Mammary epithelial cell (primary cell): Measurements from ENCODE around the gene DSCAM.

ENCODE experiments used
- EZH2 ChIP-seq: IDR thresholded peaks from 2 replicates; pipeline ENCODE4 v1.6.1; 2012; ENCODE audit warnings: low read length, inconsistent platforms, borderline replicate concordance
- TF ChIP-seq, protein P1 (sequence below), 2 donors: IDR thresholded peaks in 1 of 2; conservative IDR thresholded peaks in 1 of 2; 2 replicates each; pipeline ENCODE4 v1.5.1; 2011 to 2012; ENCODE audit warnings: inconsistent platforms in 2 of 2, low read length in 2 of 2, mild to moderate bottlenecking in 2 of 2, control low read depth in 1 of 2, low read depth in 1 of 2; ENCODE audit not compliant: insufficient read depth in 1 of 2; ENCODE audit errors: extremely low read depth in 1 of 2

DNA sequence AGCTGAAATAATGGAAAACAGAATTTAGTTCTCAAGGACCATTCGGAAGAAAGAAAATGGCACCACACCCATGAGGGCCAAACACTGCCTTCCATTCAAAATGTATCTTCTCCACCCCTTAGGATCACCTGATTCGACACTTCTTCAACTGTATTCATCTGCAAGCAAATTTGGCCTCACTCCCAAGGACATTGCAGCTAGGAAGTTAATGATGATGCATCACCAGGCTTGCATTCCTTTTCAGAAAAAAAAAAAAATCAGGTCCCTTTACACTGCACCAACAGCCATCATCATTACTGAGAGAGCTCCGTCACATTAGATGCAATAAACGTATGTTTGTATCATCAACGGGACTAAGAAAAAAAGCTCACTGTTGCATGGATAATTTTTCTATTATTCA is 611.4 kb downstream of the DSCAM start:
- TF ChIP-seq, protein P1, sequence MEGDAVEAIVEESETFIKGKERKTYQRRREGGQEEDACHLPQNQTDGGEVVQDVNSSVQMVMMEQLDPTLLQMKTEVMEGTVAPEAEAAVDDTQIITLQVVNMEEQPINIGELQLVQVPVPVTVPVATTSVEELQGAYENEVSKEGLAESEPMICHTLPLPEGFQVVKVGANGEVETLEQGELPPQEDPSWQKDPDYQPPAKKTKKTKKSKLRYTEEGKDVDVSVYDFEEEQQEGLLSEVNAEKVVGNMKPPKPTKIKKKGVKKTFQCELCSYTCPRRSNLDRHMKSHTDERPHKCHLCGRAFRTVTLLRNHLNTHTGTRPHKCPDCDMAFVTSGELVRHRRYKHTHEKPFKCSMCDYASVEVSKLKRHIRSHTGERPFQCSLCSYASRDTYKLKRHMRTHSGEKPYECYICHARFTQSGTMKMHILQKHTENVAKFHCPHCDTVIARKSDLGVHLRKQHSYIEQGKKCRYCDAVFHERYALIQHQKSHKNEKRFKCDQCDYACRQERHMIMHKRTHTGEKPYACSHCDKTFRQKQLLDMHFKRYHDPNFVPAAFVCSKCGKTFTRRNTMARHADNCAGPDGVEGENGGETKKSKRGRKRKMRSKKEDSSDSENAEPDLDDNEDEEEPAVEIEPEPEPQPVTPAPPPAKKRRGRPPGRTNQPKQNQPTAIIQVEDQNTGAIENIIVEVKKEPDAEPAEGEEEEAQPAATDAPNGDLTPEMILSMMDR (conservative IDR thresholded peaks at IDR 0.05 in 1 of 2, IDR thresholded peaks at IDR 0.05 in 1 of 2; ENCODE audit: extremely low read depth in 1 of 2, insufficient read depth in 1 of 2, low read depth in 1 of 2, low read length in 2 of 2), result no peak
- TF ChIP-seq EZH2, result no peak
